Activated T-cell treated with anti-CD3 and anti-CD28 coated beads, Interleukin-2, amount 50 U/mL, for 72 hours (primary cell): ENCODE results near the gene BID. TPM values are rescaled to one million over a fixed set of nuclear protein-coding genes. Genes with fewer than 3 reads are reported as not detected.
A peak's percentile ranks its signal among the peaks of the same experiment; 100 is the strongest.

Experiments used
- ATAC-seq, 2 donors: fragments of 150-1000 bp; cut with Tn5 transposase; replicated peaks in 1 of 2; 2 replicates each; pipeline ENCODE4 v1.10.0; 2021; ENCODE audit warnings: moderate library complexity in 2 of 2, mild to moderate bottlenecking in 1 of 2
- DNase-seq, 2 donors: peaks; one replicate each; pipeline ENCODE4 v3.0.0; 2021 to 2022; ENCODE audit warnings: mixed read lengths in 1 of 2
- H3K27ac Mint-ChIP-seq: one replicate; pipeline ENCODE4 v1.8.0; 2022; ENCODE audit warnings: mild to moderate bottlenecking, moderate library complexity, mixed read lengths
- H3K27me3 Mint-ChIP-seq: one replicate; pipeline ENCODE4 v1.8.0; 2022; ENCODE audit warnings: low read depth, mixed read lengths
- H3K36me3 Mint-ChIP-seq, 2 donors: one replicate each; pipeline ENCODE4 v1.8.0; 2022; ENCODE audit warnings: mixed read lengths in 2 of 2, mild to moderate bottlenecking in 1 of 2; ENCODE audit not compliant: insufficient read depth in 2 of 2
- H3K4me1 Mint-ChIP-seq: one replicate; pipeline ENCODE4 v1.8.0; 2022; ENCODE audit warnings: low read depth, mixed read lengths
- H3K4me3 Mint-ChIP-seq, 2 donors: one replicate each; pipeline ENCODE4 v1.8.0; 2022; ENCODE audit warnings: mild to moderate bottlenecking in 2 of 2, mixed read lengths in 2 of 2, moderate library complexity in 2 of 2
- H3K9me3 Mint-ChIP-seq, 2 donors: one replicate each; pipeline ENCODE4 v1.8.0; 2022; ENCODE audit warnings: mixed read lengths in 2 of 2
- total RNA-seq, 2 donors: library from RNA; stranded (reverse); gene quantifications; one replicate each; pipeline ENCODE4 v1.2.3, GENCODE V29; 2022

Gene BID
- total RNA-seq, 2 donors from 2014 or later: 7.7 to 11.6 TPM

DNA sequence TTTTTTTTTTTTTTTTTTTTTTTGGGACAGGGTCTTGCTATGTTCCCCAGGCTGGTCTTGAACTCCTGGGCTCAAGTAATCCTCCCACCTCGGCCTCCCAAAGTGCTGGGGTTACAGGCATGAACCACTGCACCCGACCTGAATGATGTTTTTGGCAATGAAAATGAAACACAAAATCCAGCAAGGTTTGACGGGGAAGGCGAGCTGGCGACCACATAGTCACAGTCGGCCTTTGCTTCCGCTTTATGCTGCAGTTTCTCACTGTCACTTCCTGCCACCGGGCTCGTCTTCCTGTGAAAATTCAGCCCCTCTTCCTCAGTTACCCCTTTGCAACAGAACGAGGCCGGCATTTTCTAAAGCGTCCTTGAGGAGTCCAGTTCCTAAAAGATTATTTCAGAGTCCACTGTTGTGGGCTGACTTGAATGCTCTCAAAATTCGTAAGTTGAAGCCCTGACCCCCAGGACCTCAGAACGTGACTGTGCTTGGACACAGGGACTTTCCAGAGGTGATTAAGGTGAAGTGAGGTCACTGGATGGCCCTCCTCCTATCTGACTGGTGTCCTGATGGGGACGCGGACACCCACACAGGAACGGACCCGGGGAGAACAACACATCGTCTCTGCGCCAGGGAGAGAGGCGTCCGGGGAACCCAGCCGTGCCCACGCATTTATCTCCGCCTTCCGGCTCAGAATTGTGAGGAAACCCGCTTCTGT is 2.9 kb upstream of the BID start:
- Mint-ChIP-seq H3K4me1 (peaks cover 78% of the 10 kb centered on the region), H3K36me3 (no peaks in the 10 kb centered on the region), H3K9me3 (no peaks in the 10 kb centered on the region), H3K4me3 (peak overlapping the region; percentile 80 to 98), H3K27ac (peak overlapping the region; percentile 98), H3K27me3 (no peaks in the 10 kb centered on the region)
- DNase-seq: peak; percentile 71 to 77
- ATAC-seq: peak; percentile 43 to 52

GRCh38 chr22:17775781-17776465 is 1.7 kb upstream of the BID start:
- H3K9me3 Mint-ChIP-seq: no peaks in the 10 kb centered on the region
- no peaks in the 10 kb centered on the region for H3K36me3 Mint-ChIP-seq
- DNase-seq: no peak
- peak overlapping the region; percentile 86 for H3K27ac Mint-ChIP-seq
- no peaks in the 10 kb centered on the region for H3K27me3 Mint-ChIP-seq
- peak overlapping the region; percentile 51 to 80 for H3K4me3 Mint-ChIP-seq
- no peak for ATAC-seq
- peaks cover 81% of the 10 kb centered on the region for H3K4me1 Mint-ChIP-seq

GRCh38 chr22:17774926-17775685 is 837 bp upstream of the BID start:
- H3K36me3 Mint-ChIP-seq: no peaks in the 10 kb centered on the region
- peaks cover 4% of the 10 kb centered on the region for H3K27me3 Mint-ChIP-seq
- H3K27ac Mint-ChIP-seq: no peak overlapping the region
- DNase-seq (no peak), ATAC-seq (no peak)
- H3K9me3 Mint-ChIP-seq: no peaks in the 10 kb centered on the region
- H3K4me3 Mint-ChIP-seq: peak overlapping the region; percentile 35 to 45
- peaks cover 82% of the 10 kb centered on the region for H3K4me1 Mint-ChIP-seq

DNA sequence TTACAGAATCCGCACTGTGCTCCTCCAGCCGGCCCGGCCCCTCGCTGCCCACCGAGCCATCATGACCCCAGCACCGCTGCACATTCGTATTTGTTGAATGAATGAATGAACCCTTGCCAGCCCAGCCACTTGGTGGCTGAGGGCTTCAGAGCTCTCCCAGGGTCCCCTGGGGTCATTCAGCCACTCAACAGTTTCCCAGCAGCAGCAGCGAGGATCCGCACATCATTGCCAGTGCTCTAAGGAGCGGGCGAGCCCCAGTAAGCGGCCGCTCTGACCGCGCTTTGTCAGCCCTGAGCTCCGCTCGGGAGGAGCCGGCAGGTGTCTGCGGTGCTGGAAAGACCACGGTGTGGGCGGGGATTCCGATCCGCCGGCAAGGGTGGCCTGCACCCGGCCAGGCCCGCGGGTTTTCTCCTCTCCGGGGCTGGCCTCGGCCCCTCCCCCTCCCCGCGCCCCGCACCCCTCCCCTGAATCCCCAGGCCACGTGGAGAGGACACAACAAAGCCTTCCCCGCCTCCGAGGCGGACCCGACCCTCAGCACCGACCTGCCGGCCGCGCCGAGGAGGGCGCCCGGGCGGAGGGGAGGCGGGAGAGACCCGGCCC is 563 bp downstream of the BID start:
- Mint-ChIP-seq H3K4me1 (peaks cover 76% of the 10 kb centered on the region), H3K9me3 (no peaks in the 10 kb centered on the region)

GRCh38 chr22:17772958-17773605 is 1.2 kb downstream of the BID start:
- peaks cover 80% of the 10 kb centered on the region for H3K4me1 Mint-ChIP-seq
- DNase-seq (no peak), ATAC-seq (no peak)
- H3K4me3 Mint-ChIP-seq: peak overlapping the region; percentile 80 to 89
- no peaks in the 10 kb centered on the region for H3K9me3 Mint-ChIP-seq
- peaks cover 7% of the 10 kb centered on the region for H3K27me3 Mint-ChIP-seq
- no peaks in the 10 kb centered on the region for H3K36me3 Mint-ChIP-seq
- no peak overlapping the region for H3K27ac Mint-ChIP-seq

More for the DNA sequence above, 563 bp downstream of the BID start:
- H3K27me3 Mint-ChIP-seq: peaks cover 7% of the 10 kb centered on the region
- H3K27ac Mint-ChIP-seq: no peak overlapping the region
- ATAC-seq (peak; percentile 63 to 72), DNase-seq (peak; percentile 77 to 80)
- no peaks in the 10 kb centered on the region for H3K36me3 Mint-ChIP-seq
- H3K4me3 Mint-ChIP-seq: peak overlapping the region; percentile 80 to 89

GRCh38 chr22:17772249-17772957 is 1.9 kb downstream of the BID start:
- Mint-ChIP-seq H3K4me1 (peaks cover 81% of the 10 kb centered on the region), H3K4me3 (peak overlapping the region; percentile 27 to 80), H3K36me3 (no peaks in the 10 kb centered on the region), H3K9me3 (no peaks in the 10 kb centered on the region), H3K27ac (no peak overlapping the region), H3K27me3 (peaks cover 7% of the 10 kb centered on the region)
- DNase-seq (no peak), ATAC-seq (no peak)

GRCh38 chr22:17770180-17771077 is 3.8 kb downstream of the BID start:
- no peak for ATAC-seq
- H3K9me3 Mint-ChIP-seq: no peaks in the 10 kb centered on the region
- H3K4me1 Mint-ChIP-seq: peaks cover 67% of the 10 kb centered on the region
- no peak overlapping the region for H3K4me3 Mint-ChIP-seq
- peaks cover 7% of the 10 kb centered on the region for H3K27me3 Mint-ChIP-seq
- no peak overlapping the region for H3K27ac Mint-ChIP-seq
- H3K36me3 Mint-ChIP-seq: no peaks in the 10 kb centered on the region
- no peak for DNase-seq

DNA sequence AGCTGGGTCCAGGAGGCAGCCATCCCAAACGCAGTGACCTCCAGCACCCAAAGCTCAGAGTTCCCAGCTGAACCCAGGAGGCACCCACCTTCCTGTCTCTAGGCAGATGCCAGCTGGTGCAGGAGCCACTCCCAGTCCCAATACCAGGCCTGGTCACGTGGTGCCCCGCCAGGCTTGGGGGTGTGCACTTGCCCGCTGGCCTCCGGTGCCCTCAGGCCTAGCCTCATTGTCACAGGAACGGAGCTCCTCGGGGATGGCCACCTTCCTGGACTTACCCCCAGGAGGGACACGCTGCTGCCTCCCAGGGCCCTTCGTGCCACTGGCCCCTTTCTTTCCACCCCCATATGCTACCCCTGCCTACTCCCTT is 4.6 kb downstream of the BID start:
- no peak for ATAC-seq
- H3K27ac Mint-ChIP-seq: no peak overlapping the region
- peaks cover 63% of the 10 kb centered on the region for H3K4me1 Mint-ChIP-seq
- H3K9me3 Mint-ChIP-seq: no peaks in the 10 kb centered on the region
- H3K4me3 Mint-ChIP-seq: no peak overlapping the region
- no peak for DNase-seq
- peaks cover 10% of the 10 kb centered on the region for H3K27me3 Mint-ChIP-seq
- no peaks in the 10 kb centered on the region for H3K36me3 Mint-ChIP-seq

- ATAC-seq (no peak), DNase-seq (no peak)
- Mint-ChIP-seq H3K27ac (no peak overlapping the region), H3K27me3 (peaks cover 16% of the 10 kb centered on the region), H3K36me3 (no peaks in the 10 kb centered on the region), H3K9me3 (no peaks in the 10 kb centered on the region), H3K4me3 (no peak overlapping the region), H3K4me1 (peaks cover 67% of the 10 kb centered on the region)
These were observed 5.1 kb downstream of the BID start for GRCh38 chr22:17769013-17769715.

DNA sequence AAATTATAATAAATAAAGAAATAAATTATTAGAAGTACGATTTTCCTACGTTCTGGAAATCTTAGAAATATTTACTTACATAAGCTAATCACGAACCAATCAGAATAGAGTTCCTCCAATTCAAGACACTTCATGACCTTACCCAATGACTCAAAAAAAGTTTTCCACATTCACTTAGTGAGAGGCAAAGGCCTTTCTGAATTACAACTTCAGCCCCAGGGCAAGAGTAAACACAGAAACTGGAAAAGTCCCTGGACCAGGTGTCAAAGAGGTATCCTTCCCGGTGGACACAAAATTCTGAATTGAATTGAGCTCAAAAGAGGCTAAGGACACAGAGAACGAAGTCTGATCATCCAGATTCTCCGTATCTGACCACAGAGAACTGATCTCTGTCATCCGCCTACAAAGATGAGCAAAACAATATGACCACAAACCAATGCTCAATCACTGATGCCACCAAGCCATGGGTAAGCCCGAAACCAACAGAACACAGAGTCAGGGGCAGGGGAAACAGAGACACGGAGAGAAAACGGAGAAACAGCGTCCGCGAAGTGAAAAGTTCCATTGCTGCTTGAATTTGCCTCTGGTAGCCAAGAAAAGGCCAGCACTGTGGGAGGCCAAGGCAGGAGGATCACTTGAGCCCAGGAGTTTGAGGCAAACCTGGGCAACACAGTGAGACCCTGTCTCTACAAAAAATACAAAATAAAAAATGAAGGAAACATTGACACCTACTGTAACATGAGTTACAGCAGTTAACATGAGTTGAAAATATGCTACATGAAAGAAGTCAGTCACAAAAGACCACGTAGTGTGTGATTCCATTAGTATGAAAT is 6.8 kb downstream of the BID start:
- peak overlapping the region; percentile 72 to 77 for H3K4me3 Mint-ChIP-seq
- DNase-seq (peak; percentile 78 to 80), ATAC-seq (peak; percentile 94)
- H3K27ac Mint-ChIP-seq: peak overlapping the region; percentile 0
- no peaks in the 10 kb centered on the region for H3K9me3 Mint-ChIP-seq
- peaks cover 57% of the 10 kb centered on the region for H3K4me1 Mint-ChIP-seq
- H3K27me3 Mint-ChIP-seq: peaks cover 20% of the 10 kb centered on the region
- no peaks in the 10 kb centered on the region for H3K36me3 Mint-ChIP-seq
